H1 (cell line): Measurements from ENCODE around the gene ARPC2.

Source experiments
- CREB1 ChIP-seq: IDR thresholded peaks from 2 replicates; pipeline ENCODE4 v1.6.1; 2012; ENCODE audit warnings: inconsistent platforms
- CTCF ChIP-seq, 3 experiments: IDR thresholded peaks; 1 replicate in 2 of 3; 2 replicates in 1 of 3; pipeline versions ENCODE4 v1.5.1 to v1.6.1; 2011; ENCODE audit warnings: low read length in 3 of 3, mild to moderate bottlenecking in 3 of 3, inconsistent platforms in 2 of 3, low read depth in 1 of 3, moderate library complexity in 1 of 3; ENCODE audit not compliant: insufficient read depth in 1 of 3; ENCODE audit errors: control extremely low read depth in 1 of 3
- EP300 ChIP-seq, 2 experiments: IDR thresholded peaks; 1 replicate in 1 of 2; 2 replicates in 1 of 2; pipeline ENCODE4 v1.6.1; 2011 to 2012; ENCODE audit warnings: low read depth in 2 of 2, low read length in 2 of 2, mild to moderate bottlenecking in 2 of 2, borderline replicate concordance in 1 of 2, inconsistent platforms in 1 of 2, moderate library complexity in 1 of 2
- NRF1 ChIP-seq: IDR thresholded peaks from 2 replicates; pipeline ENCODE4 v1.6.1; 2011; ENCODE audit warnings: mild to moderate bottlenecking, low read depth, low read length, improper control_type of control experiment
- POLR2A ChIP-seq, 2 experiments: IDR thresholded peaks; 1 replicate in 1 of 2; 2 replicates in 1 of 2; pipeline ENCODE4 v1.6.1; 2011; ENCODE audit warnings: low read depth in 2 of 2, low read length in 2 of 2, mild to moderate bottlenecking in 2 of 2; ENCODE audit errors: control extremely low read depth in 1 of 2
- POLR2AphosphoS5 ChIP-seq: IDR thresholded peaks from 2 replicates; pipeline ENCODE4 v1.6.1; 2011; ENCODE audit warnings: low read depth, low read length
- SRF ChIP-seq: IDR thresholded peaks from 2 replicates; pipeline ENCODE4 v1.6.1; 2011; ENCODE audit warnings: mild to moderate bottlenecking, low read depth, low read length, moderate library complexity
- TEAD4 ChIP-seq: IDR thresholded peaks from 2 replicates; pipeline ENCODE4 v1.6.1; 2012; ENCODE audit warnings: low read depth, low read length, inconsistent platforms, mixed read lengths

- TF ChIP-seq NRF1 (peak; percentile 45), EP300 (IDR thresholded peaks at IDR 0.05; ENCODE audit: borderline replicate concordance in 1 of 2, low read depth in 2 of 2, low read length in 2 of 2) (no peak), SRF (no peak), POLR2AphosphoS5 (peak; percentile 33; the same call in 1 of the 2 replicates), POLR2A (IDR thresholded peaks at IDR 0.05; ENCODE audit: control extremely low read depth in 1 of 2, low read depth in 2 of 2, low read length in 2 of 2) (peak in 1 of 2 experiments; percentile 79; a peak in 2 of 3 replicates), CREB1 (peak; percentile 78), TEAD4 (0 out of 2 replicates have a peak, but pooled peaks have one; percentile 19), CTCF (IDR thresholded peaks at IDR 0.05; ENCODE audit: control extremely low read depth in 1 of 3, insufficient read depth in 1 of 3, low read depth in 1 of 3, low read length in 3 of 3) (no peak)
Observed at GRCh38 chr2:218216674-218217359, at the start of gene ARPC2.
